ENCODE data around the gene ALDH3B1.

The ALDH3B1 gene

DNA sequence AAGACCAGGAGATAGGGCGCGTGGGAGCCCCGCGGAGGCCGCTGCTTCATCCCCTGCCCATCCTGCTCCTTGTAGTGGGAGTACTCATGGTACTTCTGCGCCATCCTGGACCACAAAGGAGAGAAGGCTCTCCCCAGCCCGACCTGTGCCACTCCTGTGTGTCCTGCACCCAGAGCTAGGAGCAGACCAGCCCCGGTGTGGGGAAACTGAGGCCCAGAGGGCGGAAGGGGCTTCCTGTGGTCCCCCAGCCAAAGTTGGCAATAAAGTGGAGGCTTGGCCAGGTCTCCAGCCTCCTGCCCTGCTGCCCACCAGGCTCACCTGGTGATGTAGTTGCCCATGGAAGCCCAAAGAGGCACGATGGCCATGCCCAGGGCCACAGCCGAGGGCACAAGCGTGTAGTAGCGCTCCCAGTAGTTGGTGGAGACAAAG, 10.9 kb upstream of the ALDH3B1 start:
- no peak for DNase-seq (ENCODE audit: low read depth)
- no peak for TF ChIP-seq CTCF (IDR thresholded peaks at IDR 0.05; ENCODE audit: control insufficient read depth, insufficient read depth, low read depth, low read length, missing control alignments)
- no peak overlapping the region for H3K4me3 ChIP-seq (ENCODE audit: control insufficient read depth, low read depth, low read length)

GRCh38 chr11:67999704-68000103, 10.4 kb upstream of the ALDH3B1 start:
- TF ChIP-seq CTCF (IDR thresholded peaks at IDR 0.05; ENCODE audit: control insufficient read depth, insufficient read depth, low read depth, low read length, missing control alignments): no peak
- no peak overlapping the region for H3K4me3 ChIP-seq (ENCODE audit: control insufficient read depth, low read depth, low read length)
- no peak for DNase-seq (ENCODE audit: low read depth)

GRCh38 chr11:68002575-68002937, 7.6 kb upstream of the ALDH3B1 start:
- H3K4me3 ChIP-seq (ENCODE audit: control insufficient read depth, low read depth, low read length): no peak overlapping the region
- TF ChIP-seq CTCF (IDR thresholded peaks at IDR 0.05; ENCODE audit: control insufficient read depth, insufficient read depth, low read depth, low read length, missing control alignments): no peak
- DNase-seq (ENCODE audit: low read depth): no peak

GRCh38 chr11:68002938-68003845, 6.9 kb upstream of the ALDH3B1 start:
- DNase-seq (ENCODE audit: low read depth): no peak

DNA sequence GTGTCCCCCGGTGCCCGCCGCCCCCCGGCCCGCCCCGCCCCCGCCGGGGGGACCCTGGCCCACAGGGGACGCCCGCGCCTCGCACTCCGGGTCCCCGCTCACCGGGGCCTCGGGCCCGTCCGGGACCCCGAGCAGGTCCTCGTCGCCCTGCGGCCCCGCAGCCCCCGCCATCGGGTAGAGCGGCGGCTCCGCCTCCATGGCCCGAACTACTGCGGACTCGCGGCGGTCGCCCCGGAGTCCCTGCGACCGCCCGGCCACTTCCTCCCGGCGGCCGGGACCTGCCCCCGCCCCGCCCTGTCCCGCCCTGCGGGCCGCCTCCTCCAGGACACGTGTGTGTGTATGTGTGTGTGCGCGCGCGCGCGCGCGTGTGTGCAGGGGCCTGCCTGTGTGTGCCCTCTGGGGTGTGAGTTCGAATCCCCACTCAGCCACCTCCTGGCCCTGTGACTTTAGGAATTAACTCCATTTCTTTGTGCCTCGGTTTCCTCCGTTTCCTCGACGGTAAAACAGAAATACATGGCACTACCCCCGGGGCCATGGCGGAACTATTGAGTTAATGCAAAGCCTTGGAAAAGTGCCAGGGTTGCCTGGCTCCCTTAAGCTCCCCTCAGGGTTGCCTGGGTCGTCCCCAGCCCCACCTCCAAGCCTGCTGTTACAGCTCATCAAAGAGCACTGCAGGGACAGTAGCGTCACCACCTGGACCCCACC, 6.1 kb upstream of the ALDH3B1 start, which contains the start of gene UNC93B1:
Gene UNC93B1 (minus strand): TSS at position 252 of the 705 bp plus-strand sequence. CDS start 54 bp downstream, at position 198.
- DNase-seq (ENCODE audit: low read depth): no peak
- TF ChIP-seq CTCF (IDR thresholded peaks at IDR 0.05; ENCODE audit: control insufficient read depth, insufficient read depth, low read depth, low read length, missing control alignments): no peak
- H3K4me3 ChIP-seq (ENCODE audit: control insufficient read depth, low read depth, low read length): peak within 1 kb of the TSS; percentile 52

More at GRCh38 chr11:68002938-68003845, 6.9 kb upstream of the ALDH3B1 start:
- peak overlapping the region; percentile 52 for H3K4me3 ChIP-seq (ENCODE audit: control insufficient read depth, low read depth, low read length)
- no peak for TF ChIP-seq CTCF (IDR thresholded peaks at IDR 0.05; ENCODE audit: control insufficient read depth, insufficient read depth, low read depth, low read length, missing control alignments)

- peak overlapping the region; percentile 52 for H3K4me3 ChIP-seq (ENCODE audit: control insufficient read depth, low read depth, low read length)
- DNase-seq (ENCODE audit: low read depth): no peak
- TF ChIP-seq CTCF (IDR thresholded peaks at IDR 0.05; ENCODE audit: control insufficient read depth, insufficient read depth, low read depth, low read length, missing control alignments): no peak
Observed at GRCh38 chr11:68004551-68005335, 5.4 kb upstream of the ALDH3B1 start.
